T-helper 1 cell treated with Interleukin-12 subunit alpha and Interleukin-12 subunit beta and Interleukin-4 antibody, amounts not matched to agents 30 ng/mL and 1 ng/mL, for 36 hours (primary cell): ENCODE measurements around the gene APOBEC4. TPM values are rescaled to one million over a fixed set of nuclear protein-coding genes. Genes with fewer than 3 reads are reported as not detected.

Experiments used
- intact Hi-C: fragments of 100-400 bp; cut with micrococcal nuclease; formaldehyde crosslinking; loops from one replicate; pipeline ENCODE4 v1.15.1; 2024
- total RNA-seq: library from RNA; stranded (reverse); gene quantifications from 2 replicates; pipeline ENCODE4 v1.2.3, GENCODE V29; 2022

Gene APOBEC4
- total RNA-seq, 1 donor from 2014 or later = not detected

DNA sequence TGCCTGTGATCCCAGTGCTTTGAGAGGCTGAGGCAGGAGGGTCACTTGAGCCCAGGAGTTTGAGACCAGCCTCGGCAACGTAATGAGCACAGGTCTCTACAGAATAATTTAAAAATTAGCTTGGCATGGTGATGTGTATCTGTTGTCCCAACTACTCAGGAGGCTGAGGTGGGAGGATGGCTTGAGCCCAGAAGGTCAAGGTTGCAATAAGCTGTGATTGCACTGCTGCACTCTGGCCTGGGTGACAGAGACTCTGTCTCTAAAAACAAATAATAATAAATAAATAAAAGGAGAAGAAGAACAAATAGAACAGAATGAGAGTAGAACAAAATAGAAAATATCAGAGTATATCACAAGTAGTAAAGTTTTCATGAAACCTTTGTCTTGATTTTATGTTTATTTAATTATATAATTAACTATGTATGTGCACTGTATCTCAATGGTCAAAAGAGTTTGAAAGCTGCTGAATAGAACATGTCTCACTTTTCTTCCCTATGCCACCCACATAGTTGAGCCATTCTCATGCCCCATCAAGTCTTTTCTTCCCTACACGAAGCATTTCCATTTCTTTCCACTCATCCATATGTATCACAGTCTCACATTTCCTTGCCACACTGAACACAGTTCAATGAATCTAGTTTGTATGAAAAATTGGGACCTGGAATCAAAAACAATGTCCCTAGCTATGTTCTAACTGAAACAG is 22.9 kb upstream of the APOBEC4 start:
- intact Hi-C loops = no loop called here

DNA sequence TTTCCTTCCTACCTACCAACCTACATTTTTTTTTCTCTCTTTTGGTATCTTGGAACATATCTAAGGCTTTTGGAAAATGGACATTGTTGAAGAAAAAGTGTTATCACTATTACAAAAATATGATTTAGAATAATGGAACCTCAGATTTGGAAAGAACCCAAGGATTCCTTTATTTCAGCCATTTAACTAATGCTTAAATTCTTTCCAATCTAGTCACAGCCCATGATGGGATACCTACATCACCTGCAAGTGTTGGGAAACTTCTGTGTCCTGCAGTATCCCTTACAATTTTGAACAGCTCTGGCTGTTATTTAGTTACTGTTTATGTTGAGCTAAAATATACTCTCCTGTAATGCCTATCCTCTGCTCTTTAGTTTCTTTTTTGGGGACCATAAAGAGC is 22.3 kb upstream of the APOBEC4 start:
- intact Hi-C loops = no loop called here

DNA sequence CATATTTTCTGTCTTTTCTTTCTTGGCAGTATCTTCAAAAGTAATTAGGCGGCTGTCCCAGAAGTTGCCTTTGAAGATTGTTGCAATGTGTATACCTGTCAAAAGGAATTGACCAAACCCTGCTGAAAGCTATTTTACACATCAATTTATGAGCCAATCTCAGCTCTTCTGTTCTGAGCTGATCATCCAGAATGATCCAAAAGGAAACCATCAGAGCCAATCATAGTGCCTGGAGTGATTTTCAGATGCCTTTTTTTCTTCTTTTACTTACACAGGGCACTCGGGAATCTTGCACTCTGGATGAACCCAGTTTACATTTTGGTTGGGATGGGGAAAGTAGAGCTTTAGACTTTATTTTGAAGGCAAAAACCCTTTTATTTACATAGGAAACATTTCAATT is 21.8 kb upstream of the APOBEC4 start:
- intact Hi-C loops = no loop called here

DNA sequence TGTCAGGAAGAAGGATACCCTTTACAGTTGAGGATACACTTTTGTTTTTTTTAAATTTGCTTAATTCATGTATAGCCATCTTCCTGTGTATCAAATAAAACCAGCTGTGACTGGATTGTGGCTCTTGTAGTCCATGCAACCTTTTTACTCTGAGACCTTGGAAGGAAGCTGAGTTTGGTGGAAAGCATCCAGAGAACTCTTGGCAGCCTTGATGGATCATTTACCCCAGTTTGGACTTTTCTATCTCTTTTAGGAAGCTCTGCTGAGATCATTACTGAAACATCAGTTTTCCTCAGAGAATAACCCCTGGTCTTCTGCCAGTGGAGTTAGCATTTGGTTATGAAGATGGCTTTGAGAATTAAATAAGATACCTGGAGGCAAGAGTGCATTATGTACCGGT is 21.2 kb upstream of the APOBEC4 start:
- intact Hi-C loops = no loop called here

DNA sequence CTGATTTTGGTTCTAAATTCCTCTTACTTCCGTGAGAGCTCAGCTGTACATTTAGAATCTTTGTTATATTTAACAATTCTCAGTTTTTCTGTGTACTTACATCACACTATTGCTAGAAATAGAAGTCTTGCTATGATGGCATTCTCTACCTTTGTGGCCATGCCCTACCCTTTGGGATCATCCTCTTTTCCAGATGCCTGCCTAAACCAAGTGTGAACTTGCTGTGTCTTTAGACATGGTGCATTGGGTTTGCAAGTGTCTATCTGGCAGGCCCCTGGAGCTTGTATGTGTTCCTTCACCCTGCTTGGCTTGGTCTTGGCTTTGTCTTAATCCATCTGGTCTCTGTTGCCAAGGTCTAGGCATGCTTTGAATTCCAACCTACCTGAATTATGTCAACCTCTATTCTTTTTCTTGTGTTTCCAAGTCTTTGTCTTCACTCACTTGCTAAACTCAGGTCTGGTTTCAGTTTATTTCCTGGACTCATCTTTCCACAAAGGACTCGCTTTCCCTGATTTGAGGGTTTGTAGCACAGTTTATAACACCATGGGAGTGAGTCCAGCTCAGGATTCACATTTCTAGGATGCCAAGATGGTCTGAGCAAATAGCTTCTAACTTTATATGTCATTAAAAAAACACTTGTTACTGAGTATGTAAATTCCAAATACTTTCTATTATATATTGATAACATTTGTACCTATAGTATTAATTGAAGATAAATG is 20.6 kb upstream of the APOBEC4 start:
- intact Hi-C loops = no loop called here

DNA sequence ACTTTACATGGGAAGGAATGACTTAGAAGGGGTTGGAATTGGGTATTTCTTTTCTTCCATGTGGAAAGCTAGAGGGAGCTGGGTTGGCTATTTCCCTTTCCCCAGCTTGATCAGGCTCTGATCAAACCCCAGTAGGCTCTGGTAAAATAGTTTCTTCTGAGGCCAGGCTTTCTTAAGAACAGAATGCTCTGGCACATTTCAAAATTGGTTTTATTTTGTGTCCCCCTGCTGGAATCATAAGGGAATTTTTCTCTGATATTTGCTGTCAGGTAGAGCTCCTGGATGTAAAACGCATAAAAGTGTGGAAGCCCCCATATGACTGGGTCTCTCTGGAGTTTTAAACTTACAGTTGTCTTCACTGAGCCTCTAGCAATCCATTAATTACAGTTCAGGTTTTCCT is 17.1 kb upstream of the APOBEC4 start:
- intact Hi-C loops = no loop called here

DNA sequence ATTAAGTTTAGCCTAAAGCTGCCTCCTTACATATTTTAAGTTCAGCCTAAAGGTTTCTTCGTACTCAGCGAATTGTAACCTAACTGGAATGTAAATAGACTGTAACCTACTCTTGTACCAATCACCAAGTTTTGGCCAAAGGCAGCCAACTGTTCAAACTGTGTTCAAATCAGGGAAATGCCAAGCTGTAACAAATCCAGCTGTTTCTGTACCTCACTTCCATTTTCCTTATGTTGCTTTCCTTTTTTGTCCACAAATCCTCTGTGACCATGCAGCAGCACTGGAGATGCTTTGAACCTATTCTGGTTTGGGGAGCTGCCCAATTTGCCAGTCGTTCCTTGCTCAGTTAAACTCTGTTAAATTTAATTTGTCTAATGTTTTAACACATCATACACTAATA is 3.2 kb upstream of the APOBEC4 start:
- intact Hi-C loops = loop anchor here (10.0 kb wide), 1 partner anchor 1778 kb away; no protein-coding TSS in a partner anchor

DNA sequence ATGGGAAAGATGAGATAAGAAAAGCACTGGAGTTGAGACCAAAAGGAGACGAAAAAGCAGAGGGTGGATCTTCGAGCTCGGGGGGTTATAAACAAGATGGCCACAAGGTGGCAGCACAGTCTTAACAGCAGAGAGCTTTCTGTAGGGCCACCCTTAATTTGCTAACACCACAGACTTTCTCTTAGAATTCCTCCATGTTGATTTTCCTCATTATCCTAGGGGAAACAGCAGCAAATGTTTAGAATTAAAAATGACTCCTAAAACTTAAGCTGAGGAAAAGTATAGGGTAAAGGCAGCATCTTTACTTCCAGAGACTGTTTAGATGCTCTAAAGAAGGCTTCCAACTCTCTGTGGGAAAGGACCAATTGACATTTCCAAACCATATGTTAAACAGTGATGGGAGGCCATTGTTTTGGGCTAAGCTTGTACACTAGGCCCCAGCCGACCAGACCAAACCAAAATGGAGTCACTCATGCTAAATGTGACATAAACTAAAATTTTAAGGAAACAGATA is 2.5 kb upstream of the APOBEC4 start:
- intact Hi-C loops = loop anchor here (1.0 to 10.0 kb wide), 5 partner anchors 30 to 1779 kb away; no protein-coding TSS in a partner anchor

DNA sequence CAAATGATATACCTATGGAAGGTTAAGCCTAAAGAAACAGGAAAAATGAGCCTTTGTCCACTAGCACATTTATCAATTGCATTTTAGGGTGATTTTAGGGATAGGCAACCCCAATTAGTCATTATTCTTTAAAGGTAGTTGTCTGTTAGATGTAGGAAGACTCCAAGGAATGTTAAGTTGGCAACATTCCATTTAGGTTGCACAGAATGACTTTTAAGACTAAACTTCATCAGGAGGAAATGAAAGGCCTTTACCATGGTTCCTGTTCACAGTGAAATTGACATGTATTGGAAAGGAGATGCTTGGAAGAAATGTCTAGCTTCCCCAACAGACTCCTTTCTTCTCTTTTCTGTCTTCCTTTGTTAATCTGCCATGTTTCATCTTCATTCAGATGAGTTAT is 1.6 kb upstream of the APOBEC4 start:
- intact Hi-C loops = loop anchor here (1.0 to 10.0 kb wide), 10 partner anchors 31 to 1780 kb away; partner anchors contain the start of genes EDEM3, RGL1 and TSEN15

DNA sequence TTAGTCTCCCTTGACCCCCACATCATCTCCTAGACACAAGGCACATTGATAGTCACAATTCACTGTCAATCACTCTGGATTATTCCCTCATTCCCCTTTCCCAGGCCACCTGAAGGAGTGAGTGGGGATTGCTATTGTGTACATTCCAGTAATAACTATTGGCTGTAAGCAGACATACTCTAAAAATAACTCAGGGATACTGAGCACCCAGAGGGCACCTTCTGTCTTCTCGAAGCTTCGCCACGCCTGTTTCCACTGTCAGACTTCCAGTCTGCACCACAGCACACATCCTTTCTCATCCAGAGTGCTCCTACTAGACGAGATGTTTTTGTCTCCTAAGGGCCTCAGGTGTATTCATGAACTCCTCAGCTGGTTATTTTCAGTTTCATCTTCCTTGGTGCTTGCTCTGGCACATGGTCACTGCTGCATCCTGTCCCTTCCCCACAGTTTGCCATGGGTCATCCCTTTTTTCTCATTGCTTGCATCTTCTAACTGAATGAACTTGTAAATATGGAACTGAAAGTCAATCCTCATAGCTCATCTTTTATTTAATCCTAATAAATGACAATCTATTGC is 848 bp upstream of the APOBEC4 start:
- intact Hi-C loops = loop anchor here (5.0 to 10.0 kb wide), 6 partner anchors 153 to 1781 kb away; partner anchors contain the start of genes EDEM3, RGL1 and TSEN15

DNA sequence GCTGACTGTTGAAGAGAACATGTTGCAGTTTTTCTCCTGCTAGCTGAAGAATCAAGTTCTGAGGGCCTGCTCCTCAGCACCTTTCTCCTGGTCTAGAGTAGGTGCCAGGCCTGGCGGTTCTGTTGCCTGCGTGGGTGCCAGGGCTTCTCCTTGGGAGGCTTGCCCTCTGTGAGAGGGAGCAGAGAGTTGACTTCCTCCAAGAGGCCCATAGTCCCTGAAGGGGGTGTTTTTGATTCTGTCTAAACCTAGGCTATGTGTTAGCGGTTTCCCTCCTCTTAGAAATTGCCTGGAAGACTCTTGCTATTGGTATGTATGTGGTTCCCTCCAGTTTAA is 312 bp upstream of the APOBEC4 start:
- intact Hi-C loops = loop anchor here (5.0 to 10.0 kb wide), 6 partner anchors 154 to 1781 kb away; partner anchors contain the start of genes EDEM3, RGL1 and TSEN15

DNA sequence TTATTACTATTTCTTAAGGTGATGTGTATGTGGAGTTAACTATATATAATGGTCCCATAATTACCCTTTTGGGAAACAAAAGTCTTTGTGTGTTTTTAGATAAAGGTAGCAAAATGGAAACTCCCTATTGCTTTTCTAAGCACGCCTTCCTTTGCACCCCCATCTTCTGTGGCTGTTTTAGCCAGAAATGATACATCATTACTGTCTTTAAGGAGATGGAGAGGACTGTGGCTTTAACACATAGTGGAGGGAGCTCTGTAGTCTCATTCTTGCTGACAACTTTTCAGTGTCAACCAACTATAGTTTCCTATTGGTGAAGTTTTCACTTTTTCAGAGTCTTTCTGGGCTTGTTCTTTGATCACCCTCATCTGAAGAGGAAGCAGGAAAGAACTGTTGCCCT is 1.0 kb downstream of the APOBEC4 start:
- intact Hi-C loops = loop anchor here (1.0 to 10.0 kb wide), 9 partner anchors 16 to 1783 kb away; partner anchors contain the start of genes EDEM3, RGL1 and TSEN15

DNA sequence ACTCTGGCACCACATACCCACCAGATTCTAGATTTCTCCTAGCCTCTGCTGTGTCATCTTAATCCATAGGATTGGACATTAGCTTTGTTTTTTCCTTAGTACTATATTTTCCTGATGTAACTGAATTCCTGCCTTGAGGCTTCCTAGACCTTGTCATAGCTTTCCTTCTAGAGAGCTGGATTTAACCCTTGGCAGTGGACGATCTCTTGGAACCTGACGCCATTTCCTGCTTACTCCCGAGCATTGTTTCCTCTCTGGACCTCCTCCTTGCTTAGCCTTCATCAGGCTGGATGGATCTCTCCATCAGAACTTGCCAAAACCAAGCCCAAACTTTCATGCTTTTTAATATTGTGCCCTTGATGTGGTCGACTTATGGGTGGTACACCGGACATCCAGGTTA is 1.5 kb downstream of the APOBEC4 start:
- intact Hi-C loops = loop anchor here (1.0 to 10.0 kb wide), 9 partner anchors 15 to 1783 kb away; partner anchors contain the start of genes EDEM3, RGL1 and TSEN15

DNA sequence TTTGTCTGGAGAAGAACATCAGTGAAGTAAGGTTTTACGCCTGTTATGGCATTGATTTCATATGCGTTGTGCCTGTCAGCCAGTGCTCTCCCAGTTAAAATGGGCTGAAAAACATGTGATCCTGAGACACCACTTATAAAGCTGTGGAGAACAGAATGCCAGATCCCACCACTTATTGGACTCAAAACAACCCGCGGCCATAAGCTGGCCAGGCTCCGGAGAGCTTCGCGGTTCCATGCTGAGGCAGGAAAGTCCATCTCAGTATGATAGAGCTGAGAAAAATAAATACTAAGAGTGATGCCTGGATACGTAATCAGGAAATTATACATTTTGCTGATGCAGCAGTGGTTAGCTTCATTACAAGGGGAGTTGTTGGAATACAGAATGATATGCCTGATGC is 5.1 kb downstream of the APOBEC4 start:
- intact Hi-C loops = no loop called here

DNA sequence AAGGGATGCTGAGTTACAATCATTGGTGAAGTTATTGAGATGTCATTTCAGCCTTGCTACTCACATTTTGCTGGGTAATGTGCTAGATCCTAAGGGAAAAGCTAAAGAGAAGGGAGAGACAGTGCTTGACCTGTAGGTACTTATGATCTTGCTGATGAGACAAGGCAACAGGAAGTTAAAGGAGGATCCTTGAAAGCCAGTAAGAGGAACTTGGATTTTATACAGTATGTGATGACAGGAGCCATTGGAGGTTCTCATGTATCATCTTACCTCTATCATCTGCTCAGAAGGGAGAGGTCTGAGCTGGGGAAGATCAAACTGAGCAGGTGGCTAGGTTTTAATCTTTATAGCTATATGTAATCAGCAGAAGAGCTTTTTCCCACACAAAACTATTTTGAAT is 6.3 kb downstream of the APOBEC4 start:
- intact Hi-C loops = no loop called here

DNA sequence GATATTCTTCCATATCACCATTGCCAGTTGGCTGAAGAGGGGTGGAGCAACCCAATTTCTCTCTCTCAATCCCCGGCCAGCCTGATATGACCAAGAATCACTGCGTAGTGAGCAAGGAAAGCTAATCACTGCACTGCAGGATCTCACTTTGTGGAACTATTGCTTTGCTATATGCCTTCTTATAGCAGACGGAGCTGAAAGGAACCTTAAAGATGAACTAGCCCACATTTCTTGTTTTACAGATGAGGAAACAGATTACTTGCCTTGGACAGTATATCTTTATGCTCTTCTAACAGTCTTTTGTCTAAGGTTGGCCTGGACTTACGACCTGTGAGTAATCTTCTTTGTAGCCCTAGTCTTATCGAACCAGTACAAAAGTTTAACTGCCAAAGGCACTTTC is 7.6 kb downstream of the APOBEC4 start:
- intact Hi-C loops = no loop called here

DNA sequence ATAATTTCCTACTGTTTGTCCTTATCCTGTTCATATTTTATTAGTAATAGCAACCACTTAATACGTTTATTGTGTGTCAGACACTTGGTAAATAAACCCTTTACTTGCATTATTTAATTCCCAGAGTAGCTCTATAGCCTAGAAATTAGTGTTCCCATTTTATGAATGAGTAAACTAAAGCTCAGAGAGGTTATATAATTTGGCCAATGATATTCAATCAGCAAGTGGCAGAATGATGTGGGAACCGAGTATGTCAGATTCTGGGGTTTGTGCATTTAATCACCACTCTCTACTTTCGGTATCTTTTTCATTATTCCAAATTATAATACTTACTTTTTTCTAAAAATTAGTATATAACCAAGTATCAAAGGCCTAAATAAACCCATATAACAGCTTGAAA is 10.9 kb downstream of the APOBEC4 start:
- intact Hi-C loops = no loop called here

DNA sequence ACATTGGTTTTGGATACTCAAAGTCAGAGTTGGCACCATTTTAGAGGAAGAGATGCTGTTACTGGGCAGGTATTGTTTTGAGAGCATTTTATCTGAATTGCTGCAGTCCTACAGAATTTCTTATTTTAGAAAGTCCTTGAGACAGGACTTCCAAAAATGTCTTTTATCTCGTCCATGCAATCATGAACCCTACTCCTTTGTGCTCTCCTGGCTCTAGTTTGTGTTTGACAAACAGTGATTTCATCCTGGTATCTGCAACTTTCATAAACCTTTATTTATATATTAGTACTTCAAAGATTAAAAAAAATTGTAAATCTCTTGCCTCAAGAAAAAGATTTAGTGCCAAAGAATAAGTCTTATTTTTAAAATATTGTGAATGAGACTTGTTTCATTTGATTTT is 12.9 kb downstream of the APOBEC4 start:
- intact Hi-C loops = no loop called here

DNA sequence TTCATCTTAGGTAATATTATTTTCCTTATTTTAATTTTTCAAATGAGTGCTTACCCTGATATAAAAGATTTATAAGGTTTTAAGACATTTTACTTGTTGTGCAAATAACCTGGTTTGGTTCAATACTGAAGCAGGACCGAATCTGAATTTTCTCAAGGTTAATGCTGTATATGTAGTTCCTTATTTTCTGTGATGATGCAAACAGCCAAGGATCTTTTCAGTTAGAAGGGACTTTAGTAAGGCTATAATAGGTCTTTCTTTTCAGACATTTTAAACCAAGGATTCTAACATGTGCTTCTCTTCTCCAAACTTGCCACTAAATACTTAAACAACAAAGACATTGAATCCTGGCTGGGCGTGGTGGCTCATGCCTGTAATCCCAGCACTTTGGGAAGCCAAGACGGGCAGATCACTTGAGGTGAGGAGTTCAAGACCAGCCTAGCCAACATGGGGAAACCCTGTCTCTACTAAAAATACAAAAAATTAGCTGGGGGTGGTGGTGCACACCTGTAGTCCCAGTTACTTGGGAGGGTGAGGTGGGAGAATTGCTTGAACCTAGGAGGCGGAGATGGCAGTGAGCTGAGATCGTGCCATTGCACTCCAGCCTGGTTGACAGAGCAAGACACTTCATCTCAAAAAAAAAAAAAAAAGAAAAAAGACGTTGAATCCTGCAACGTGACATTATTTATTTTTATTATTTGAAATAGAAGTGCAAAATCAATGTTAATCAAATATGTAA is 14.3 kb downstream of the APOBEC4 start:
- intact Hi-C loops = loop anchor here (5.0 to 10.0 kb wide), 6 partner anchors 523 to 1926 kb away; partner anchors contain the start of genes C1orf21, GLUL, IVNS1ABP and NIBAN1

DNA sequence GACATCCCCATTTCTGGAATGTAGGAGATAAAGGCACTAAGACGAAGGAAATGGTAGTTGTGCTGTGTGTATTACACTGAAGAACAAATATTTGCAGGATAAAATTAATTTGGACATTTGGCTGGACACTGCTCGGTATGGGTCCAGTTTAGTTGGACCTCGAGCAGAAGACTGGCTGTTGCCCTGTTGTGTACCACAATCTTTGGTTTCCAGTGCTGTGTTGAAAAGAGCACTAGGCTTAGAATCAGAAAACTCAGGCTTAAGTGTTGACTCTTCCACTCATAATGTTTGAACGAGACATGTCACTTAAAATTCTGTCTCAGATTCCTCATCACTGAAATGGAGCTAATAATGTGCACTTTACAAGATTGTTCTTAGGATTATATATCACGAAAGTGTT is 16.3 kb downstream of the APOBEC4 start:
- intact Hi-C loops = loop anchor here (1.0 to 10.0 kb wide), 10 partner anchors 16 to 1928 kb away; partner anchors contain the start of genes C1orf21, DHX9, GLUL and IVNS1ABP

DNA sequence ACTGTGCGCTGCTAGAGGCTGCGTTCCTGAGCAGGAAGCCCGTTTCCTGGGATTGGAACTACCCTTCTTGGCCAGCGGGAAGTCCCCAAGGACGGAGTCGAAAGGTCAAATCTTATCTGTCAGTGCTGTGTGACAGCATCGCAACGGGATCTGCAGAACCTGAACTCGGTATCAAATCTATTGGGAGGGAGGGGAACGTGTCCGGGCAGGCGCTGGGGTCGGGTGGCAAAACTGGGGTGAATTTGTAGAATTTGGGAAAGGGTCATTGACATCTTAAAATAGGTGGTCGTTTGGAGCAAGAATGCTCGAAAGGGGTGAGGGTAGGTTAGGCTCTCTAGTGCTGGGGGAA is 16.8 kb downstream of the APOBEC4 start:
- intact Hi-C loops = loop anchor here (1.0 to 10.0 kb wide), 10 partner anchors 16 to 1928 kb away; partner anchors contain the start of genes C1orf21, DHX9, GLUL and IVNS1ABP
